Measurements from ENCODE around the gene PARP12.

Gene PARP12

GRCh38 chr7:140084142-140084655, 21.4 kb upstream of the PARP12 start:
- ATAC-seq = no peak
- TF ChIP-seq ZNF565 (CRISPR knock-in tag; conservative IDR thresholded peaks at IDR 0.05; ENCODE audit: low read depth) (no peak), CSDC2 (CRISPR knock-in tag; IDR thresholded peaks at IDR 0.05) (no peak), OSR1 (CRISPR knock-in tag; IDR thresholded peaks at IDR 0.05) (no peak), PPARA (CRISPR knock-in tag; IDR thresholded peaks at IDR 0.05; ENCODE audit: borderline replicate concordance) (no peak), CREB5 (CRISPR knock-in tag; IDR thresholded peaks at IDR 0.05; ENCODE audit: low read depth) (no peak), BACH2 (CRISPR knock-in tag; IDR thresholded peaks at IDR 0.05; ENCODE audit: borderline replicate concordance) (no peak), ESRRG (CRISPR knock-in tag; IDR thresholded peaks at IDR 0.05) (no peak), ZC3H10 (CRISPR knock-in tag; IDR thresholded peaks at IDR 0.05) (no peak), TCF4 (CRISPR knock-in tag; IDR thresholded peaks at IDR 0.05; ENCODE audit: borderline replicate concordance) (no peak), POU6F1 (CRISPR knock-in tag; IDR thresholded peaks at IDR 0.05; ENCODE audit: borderline replicate concordance, low read depth) (no peak), ZFP3 (CRISPR knock-in tag; IDR thresholded peaks at IDR 0.05) (no peak), ZFP30 (CRISPR knock-in tag; IDR thresholded peaks at IDR 0.05) (no peak)

GRCh38 chr7:140082770-140083169, 20.0 kb upstream of the PARP12 start:
- TF ChIP-seq ZNF565 (CRISPR knock-in tag; conservative IDR thresholded peaks at IDR 0.05; ENCODE audit: low read depth) (no peak), TOX (CRISPR knock-in tag; IDR thresholded peaks at IDR 0.05; ENCODE audit: borderline replicate concordance) (no peak), CSDC2 (CRISPR knock-in tag; IDR thresholded peaks at IDR 0.05) (no peak), ARNTL (CRISPR knock-in tag; IDR thresholded peaks at IDR 0.05; ENCODE audit: borderline replicate concordance, low read depth) (no peak), RARB (CRISPR knock-in tag; IDR thresholded peaks at IDR 0.05) (no peak), POU6F1 (CRISPR knock-in tag; IDR thresholded peaks at IDR 0.05; ENCODE audit: borderline replicate concordance, low read depth) (no peak), ZFP3 (CRISPR knock-in tag; IDR thresholded peaks at IDR 0.05) (no peak), ZNF70 (CRISPR knock-in tag; IDR thresholded peaks at IDR 0.05) (no peak), PATZ1 (CRISPR knock-in tag; IDR thresholded peaks at IDR 0.05; ENCODE audit: borderline replicate concordance) (no peak), ZNF8 (CRISPR knock-in tag; IDR thresholded peaks at IDR 0.05) (no peak), CREB5 (CRISPR knock-in tag; IDR thresholded peaks at IDR 0.05; ENCODE audit: low read depth) (no peak)
- ATAC-seq = no peak

GRCh38 chr7:140081774-140082425, 19.1 kb upstream of the PARP12 start:
- no peak for ATAC-seq
- TF ChIP-seq RARB (CRISPR knock-in tag; IDR thresholded peaks at IDR 0.05) = no peak
- TF ChIP-seq ZNF70 (CRISPR knock-in tag; IDR thresholded peaks at IDR 0.05) = no peak
- TF ChIP-seq BACH2 (CRISPR knock-in tag; IDR thresholded peaks at IDR 0.05; ENCODE audit: borderline replicate concordance) = no peak
- no peak for TF ChIP-seq ZFP30 (CRISPR knock-in tag; IDR thresholded peaks at IDR 0.05)
- TF ChIP-seq POU6F1 (CRISPR knock-in tag; IDR thresholded peaks at IDR 0.05; ENCODE audit: borderline replicate concordance, low read depth) = no peak
- TF ChIP-seq ZC3H10 (CRISPR knock-in tag; IDR thresholded peaks at IDR 0.05) = no peak
